SK-N-SH treated with all-trans-retinoic acid at 6 μM for 48 hours (cell line): Measurements from ENCODE around the gene PLXDC2.

ENCODE experiments used
- ATAC-seq: fragments of 200-7000 bp; cut with Tn5 transposase; 3 replicates; pipeline ENCODE4 v1.9.1; 2020; ENCODE audit warnings: mild to moderate bottlenecking, moderate library complexity
- ARNTL ChIP-seq: fragments of 450-650 bp; formaldehyde crosslinking; IDR thresholded peaks from 2 replicates; pipeline ENCODE4 v1.5.0; 2020; ENCODE audit warnings: low read depth, mild to moderate bottlenecking, moderate library complexity, borderline replicate concordance
- BACH2 ChIP-seq: fragments of 250-450 bp; sonication (Bioruptor Pico); IDR thresholded peaks from 2 replicates; pipeline ENCODE4 v1.9.0; 2021; ENCODE audit warnings: mild to moderate bottlenecking, borderline replicate concordance
- CSDC2 ChIP-seq: fragments of 250-450 bp; sonication (Bioruptor Pico); IDR thresholded peaks from 2 replicates; pipeline ENCODE4 v1.5.0; 2020; ENCODE audit warnings: mild to moderate bottlenecking, moderate library complexity
- CSRNP3 ChIP-seq: fragments of 250-450 bp; sonication (Bioruptor Pico); IDR thresholded peaks from 2 replicates; pipeline ENCODE4 v1.5.1; 2021; ENCODE audit warnings: mild to moderate bottlenecking, moderate library complexity
- GLIS3 ChIP-seq: fragments of 250-450 bp; sonication (Bioruptor Pico); IDR thresholded peaks from 2 replicates; pipeline ENCODE4 v1.5.0; 2020; ENCODE audit warnings: mild to moderate bottlenecking, moderate library complexity
- ISL1 ChIP-seq: fragments of 250-450 bp; sonication (Bioruptor Pico); IDR thresholded peaks from 2 replicates; pipeline ENCODE4 v2.1.2; 2022; ENCODE audit warnings: mild to moderate bottlenecking, moderate library complexity
- PPARA ChIP-seq: fragments of 250-450 bp; sonication (Bioruptor Pico); IDR thresholded peaks from 2 replicates; pipeline ENCODE4 v1.5.0; 2020; ENCODE audit warnings: mild to moderate bottlenecking, borderline replicate concordance
- RARB ChIP-seq: fragments of 250-450 bp; sonication (Bioruptor Pico); IDR thresholded peaks from 2 replicates; pipeline ENCODE4 v1.8.0; 2021; ENCODE audit warnings: mild to moderate bottlenecking, moderate library complexity
- SNAI2 ChIP-seq: fragments of 250-450 bp; sonication (Bioruptor Pico); IDR thresholded peaks from 2 replicates; pipeline ENCODE4 v1.5.0; 2020; ENCODE audit warnings: mild to moderate bottlenecking, moderate library complexity
- TCF4 ChIP-seq: fragments of 250-450 bp; sonication (Bioruptor Pico); IDR thresholded peaks from 2 replicates; pipeline ENCODE4 v1.8.0; 2021; ENCODE audit warnings: mild to moderate bottlenecking, moderate library complexity, borderline replicate concordance
- TOX ChIP-seq: fragments of 250-450 bp; sonication (Bioruptor Pico); IDR thresholded peaks from 2 replicates; pipeline ENCODE4 v1.8.0; 2021; ENCODE audit warnings: mild to moderate bottlenecking, moderate library complexity, borderline replicate concordance
- ZFP3 ChIP-seq: fragments of 250-450 bp; sonication (Bioruptor Pico); IDR thresholded peaks from 2 replicates; pipeline ENCODE4 v1.5.0; 2020; ENCODE audit warnings: mild to moderate bottlenecking, moderate library complexity
- ZFP30 ChIP-seq: fragments of 450-650 bp; formaldehyde crosslinking; IDR thresholded peaks from 2 replicates; pipeline ENCODE4 v1.5.0; 2022; ENCODE audit warnings: mild to moderate bottlenecking, moderate library complexity
- ZNF565 ChIP-seq: fragments of 450-650 bp; formaldehyde crosslinking; conservative IDR thresholded peaks from 2 replicates; pipeline ENCODE4 v1.5.0; 2020; ENCODE audit warnings: low read depth, mild to moderate bottlenecking, moderate library complexity
- ZNF70 ChIP-seq: fragments of 450-650 bp; formaldehyde crosslinking; IDR thresholded peaks from 2 replicates; pipeline ENCODE4 v1.5.0; 2020; ENCODE audit warnings: mild to moderate bottlenecking, moderate library complexity
- ZNF8 ChIP-seq: fragments of 450-650 bp; formaldehyde crosslinking; IDR thresholded peaks from 2 replicates; pipeline ENCODE4 v1.5.0; 2020; ENCODE audit warnings: mild to moderate bottlenecking, moderate library complexity
- TF ChIP-seq, protein P1 (sequence below): fragments of 250-450 bp; sonication (Bioruptor Pico); IDR thresholded peaks from 2 replicates; pipeline ENCODE4 v1.8.0; 2021; ENCODE audit warnings: low read depth, mild to moderate bottlenecking, moderate library complexity, borderline replicate concordance
- TF ChIP-seq, protein P2 (sequence below): fragments of 250-450 bp; sonication (Bioruptor Pico); IDR thresholded peaks from 2 replicates; pipeline ENCODE4 v1.5.1; 2020; ENCODE audit warnings: low read depth, mild to moderate bottlenecking, moderate library complexity
- TF ChIP-seq, protein P3 (sequence below): fragments of 250-450 bp; sonication (Bioruptor Pico); IDR thresholded peaks from 2 replicates; pipeline ENCODE4 v1.8.0; 2020; ENCODE audit warnings: mild to moderate bottlenecking, moderate library complexity, borderline replicate concordance
- TF ChIP-seq, protein P4 (sequence below): fragments of 250-450 bp; sonication (Bioruptor Pico); IDR thresholded peaks from 2 replicates; pipeline ENCODE4 v1.5.0; 2020; ENCODE audit warnings: mild to moderate bottlenecking, moderate library complexity

The PLXDC2 gene

DNA sequence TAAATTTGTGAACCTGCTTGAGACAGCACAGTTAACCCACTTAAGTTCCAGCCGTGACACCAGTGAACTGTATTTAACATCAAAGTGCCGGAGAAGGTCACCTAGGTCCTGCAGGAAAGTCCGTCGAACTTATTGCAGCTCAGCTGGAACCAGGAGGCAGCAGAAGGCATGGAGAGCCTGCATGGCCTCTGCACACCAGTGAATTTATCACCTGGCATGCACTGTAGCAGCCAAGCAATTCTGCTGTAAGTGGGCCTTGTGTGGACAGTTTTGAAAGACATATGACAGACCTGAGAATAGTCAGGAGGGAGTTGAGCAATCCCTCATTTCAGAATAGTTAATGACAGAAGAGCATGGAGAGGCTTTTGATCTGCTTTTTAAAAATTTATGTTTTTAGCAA lies 108.8 kb downstream of the PLXDC2 start:
- no peak for ATAC-seq
- TF ChIP-seq ZFP3 (no peak), PPARA (no peak), BACH2 (CRISPR knock-in tag) (no peak), ARNTL (CRISPR knock-in tag) (no peak), TCF4 (CRISPR knock-in tag) (no peak), TOX (no peak), ZNF8 (CRISPR knock-in tag) (no peak)
- TF ChIP-seq, protein P1, sequence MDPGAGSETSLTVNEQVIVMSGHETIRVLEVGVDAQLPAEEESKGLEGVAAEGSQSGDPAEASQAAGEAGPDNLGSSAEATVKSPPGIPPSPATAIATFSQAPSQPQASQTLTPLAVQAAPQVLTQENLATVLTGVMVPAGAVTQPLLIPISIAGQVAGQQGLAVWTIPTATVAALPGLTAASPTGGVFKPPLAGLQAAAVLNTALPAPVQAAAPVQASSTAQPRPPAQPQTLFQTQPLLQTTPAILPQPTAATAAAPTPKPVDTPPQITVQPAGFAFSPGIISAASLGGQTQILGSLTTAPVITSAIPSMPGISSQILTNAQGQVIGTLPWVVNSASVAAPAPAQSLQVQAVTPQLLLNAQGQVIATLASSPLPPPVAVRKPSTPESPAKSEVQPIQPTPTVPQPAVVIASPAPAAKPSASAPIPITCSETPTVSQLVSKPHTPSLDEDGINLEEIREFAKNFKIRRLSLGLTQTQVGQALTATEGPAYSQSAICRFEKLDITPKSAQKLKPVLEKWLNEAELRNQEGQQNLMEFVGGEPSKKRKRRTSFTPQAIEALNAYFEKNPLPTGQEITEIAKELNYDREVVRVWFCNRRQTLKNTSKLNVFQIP (CRISPR knock-in tag) = no peak

DNA sequence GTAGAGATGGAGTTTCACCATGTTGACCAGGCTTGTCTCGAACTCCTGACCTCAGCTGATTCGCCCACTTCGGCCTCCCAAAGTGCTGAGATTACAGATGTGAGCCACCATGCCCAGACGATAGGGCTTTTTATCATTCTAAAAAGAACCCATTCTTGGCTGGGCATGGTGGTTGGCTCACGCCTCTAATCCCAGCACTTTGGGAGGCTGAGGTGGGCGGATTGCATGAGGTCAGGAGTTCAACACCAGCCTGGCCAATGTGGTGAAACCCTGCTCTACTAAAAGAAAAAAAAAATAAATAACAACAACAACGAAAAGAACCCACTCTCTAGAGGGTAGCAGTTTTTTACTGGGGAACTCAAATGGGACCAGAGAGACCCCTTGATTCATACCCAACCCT lies 112.7 kb downstream of the PLXDC2 start:
- ATAC-seq = no peak
- TF ChIP-seq RARB (CRISPR knock-in tag) (no peak), CSDC2 (no peak), ZNF8 (CRISPR knock-in tag) (no peak), SNAI2 (CRISPR knock-in tag) (no peak), ISL1 (CRISPR knock-in tag) (no peak), CSRNP3 (CRISPR knock-in tag) (no peak), ZNF70 (CRISPR knock-in tag) (no peak), GLIS3 (CRISPR knock-in tag) (no peak), ZFP30 (CRISPR knock-in tag) (no peak), PPARA (no peak), ZFP3 (no peak)
- TF ChIP-seq, protein P2, sequence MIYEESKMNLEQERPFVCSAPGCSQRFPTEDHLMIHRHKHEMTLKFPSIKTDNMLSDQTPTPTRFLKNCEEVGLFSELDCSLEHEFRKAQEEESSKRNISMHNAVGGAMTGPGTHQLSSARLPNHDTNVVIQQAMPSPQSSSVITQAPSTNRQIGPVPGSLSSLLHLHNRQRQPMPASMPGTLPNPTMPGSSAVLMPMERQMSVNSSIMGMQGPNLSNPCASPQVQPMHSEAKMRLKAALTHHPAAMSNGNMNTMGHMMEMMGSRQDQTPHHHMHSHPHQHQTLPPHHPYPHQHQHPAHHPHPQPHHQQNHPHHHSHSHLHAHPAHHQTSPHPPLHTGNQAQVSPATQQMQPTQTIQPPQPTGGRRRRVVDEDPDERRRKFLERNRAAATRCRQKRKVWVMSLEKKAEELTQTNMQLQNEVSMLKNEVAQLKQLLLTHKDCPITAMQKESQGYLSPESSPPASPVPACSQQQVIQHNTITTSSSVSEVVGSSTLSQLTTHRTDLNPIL (CRISPR knock-in tag) = no peak

- no peak for TF ChIP-seq ZNF70 (CRISPR knock-in tag)
- no peak for TF ChIP-seq TCF4 (CRISPR knock-in tag)
- TF ChIP-seq, protein P1 (CRISPR knock-in tag) = no peak
- no peak for TF ChIP-seq ZNF565 (CRISPR knock-in tag)
- TF ChIP-seq SNAI2 (CRISPR knock-in tag) = no peak
- TF ChIP-seq, protein P3, sequence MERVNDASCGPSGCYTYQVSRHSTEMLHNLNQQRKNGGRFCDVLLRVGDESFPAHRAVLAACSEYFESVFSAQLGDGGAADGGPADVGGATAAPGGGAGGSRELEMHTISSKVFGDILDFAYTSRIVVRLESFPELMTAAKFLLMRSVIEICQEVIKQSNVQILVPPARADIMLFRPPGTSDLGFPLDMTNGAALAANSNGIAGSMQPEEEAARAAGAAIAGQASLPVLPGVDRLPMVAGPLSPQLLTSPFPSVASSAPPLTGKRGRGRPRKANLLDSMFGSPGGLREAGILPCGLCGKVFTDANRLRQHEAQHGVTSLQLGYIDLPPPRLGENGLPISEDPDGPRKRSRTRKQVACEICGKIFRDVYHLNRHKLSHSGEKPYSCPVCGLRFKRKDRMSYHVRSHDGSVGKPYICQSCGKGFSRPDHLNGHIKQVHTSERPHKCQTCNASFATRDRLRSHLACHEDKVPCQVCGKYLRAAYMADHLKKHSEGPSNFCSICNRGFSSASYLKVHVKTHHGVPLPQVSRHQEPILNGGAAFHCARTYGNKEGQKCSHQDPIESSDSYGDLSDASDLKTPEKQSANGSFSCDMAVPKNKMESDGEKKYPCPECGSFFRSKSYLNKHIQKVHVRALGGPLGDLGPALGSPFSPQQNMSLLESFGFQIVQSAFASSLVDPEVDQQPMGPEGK (CRISPR knock-in tag) = no peak
- TF ChIP-seq ISL1 (CRISPR knock-in tag) = no peak
- TF ChIP-seq, protein P4, sequence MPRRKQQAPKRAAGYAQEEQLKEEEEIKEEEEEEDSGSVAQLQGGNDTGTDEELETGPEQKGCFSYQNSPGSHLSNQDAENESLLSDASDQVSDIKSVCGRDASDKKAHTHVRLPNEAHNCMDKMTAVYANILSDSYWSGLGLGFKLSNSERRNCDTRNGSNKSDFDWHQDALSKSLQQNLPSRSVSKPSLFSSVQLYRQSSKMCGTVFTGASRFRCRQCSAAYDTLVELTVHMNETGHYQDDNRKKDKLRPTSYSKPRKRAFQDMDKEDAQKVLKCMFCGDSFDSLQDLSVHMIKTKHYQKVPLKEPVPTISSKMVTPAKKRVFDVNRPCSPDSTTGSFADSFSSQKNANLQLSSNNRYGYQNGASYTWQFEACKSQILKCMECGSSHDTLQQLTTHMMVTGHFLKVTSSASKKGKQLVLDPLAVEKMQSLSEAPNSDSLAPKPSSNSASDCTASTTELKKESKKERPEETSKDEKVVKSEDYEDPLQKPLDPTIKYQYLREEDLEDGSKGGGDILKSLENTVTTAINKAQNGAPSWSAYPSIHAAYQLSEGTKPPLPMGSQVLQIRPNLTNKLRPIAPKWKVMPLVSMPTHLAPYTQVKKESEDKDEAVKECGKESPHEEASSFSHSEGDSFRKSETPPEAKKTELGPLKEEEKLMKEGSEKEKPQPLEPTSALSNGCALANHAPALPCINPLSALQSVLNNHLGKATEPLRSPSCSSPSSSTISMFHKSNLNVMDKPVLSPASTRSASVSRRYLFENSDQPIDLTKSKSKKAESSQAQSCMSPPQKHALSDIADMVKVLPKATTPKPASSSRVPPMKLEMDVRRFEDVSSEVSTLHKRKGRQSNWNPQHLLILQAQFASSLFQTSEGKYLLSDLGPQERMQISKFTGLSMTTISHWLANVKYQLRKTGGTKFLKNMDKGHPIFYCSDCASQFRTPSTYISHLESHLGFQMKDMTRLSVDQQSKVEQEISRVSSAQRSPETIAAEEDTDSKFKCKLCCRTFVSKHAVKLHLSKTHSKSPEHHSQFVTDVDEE (CRISPR knock-in tag) = no peak
- TF ChIP-seq ARNTL (CRISPR knock-in tag) = no peak
- no peak for TF ChIP-seq TOX
- no peak for TF ChIP-seq CSRNP3 (CRISPR knock-in tag)
- TF ChIP-seq GLIS3 (CRISPR knock-in tag) = no peak
- TF ChIP-seq, protein P2 (CRISPR knock-in tag) = no peak
- TF ChIP-seq ZFP30 (CRISPR knock-in tag) = no peak
- peak; percentile 86 for ATAC-seq
These were observed 113.4 kb downstream of the PLXDC2 start for GRCh38 chr10:19929506-19930140.
